Activated T-cell treated with anti-CD3 and anti-CD28 coated beads, Interleukin-2, amount 50 U/mL, for 1 hour (primary cell): ENCODE results near the gene MIOX.
A peak's percentile ranks its signal among the peaks of the same experiment; 100 is the strongest.

ENCODE experiments used
- DNase-seq: peaks from one replicate; pipeline ENCODE4 v3.0.0-alpha.2; 2020

Gene MIOX

DNA sequence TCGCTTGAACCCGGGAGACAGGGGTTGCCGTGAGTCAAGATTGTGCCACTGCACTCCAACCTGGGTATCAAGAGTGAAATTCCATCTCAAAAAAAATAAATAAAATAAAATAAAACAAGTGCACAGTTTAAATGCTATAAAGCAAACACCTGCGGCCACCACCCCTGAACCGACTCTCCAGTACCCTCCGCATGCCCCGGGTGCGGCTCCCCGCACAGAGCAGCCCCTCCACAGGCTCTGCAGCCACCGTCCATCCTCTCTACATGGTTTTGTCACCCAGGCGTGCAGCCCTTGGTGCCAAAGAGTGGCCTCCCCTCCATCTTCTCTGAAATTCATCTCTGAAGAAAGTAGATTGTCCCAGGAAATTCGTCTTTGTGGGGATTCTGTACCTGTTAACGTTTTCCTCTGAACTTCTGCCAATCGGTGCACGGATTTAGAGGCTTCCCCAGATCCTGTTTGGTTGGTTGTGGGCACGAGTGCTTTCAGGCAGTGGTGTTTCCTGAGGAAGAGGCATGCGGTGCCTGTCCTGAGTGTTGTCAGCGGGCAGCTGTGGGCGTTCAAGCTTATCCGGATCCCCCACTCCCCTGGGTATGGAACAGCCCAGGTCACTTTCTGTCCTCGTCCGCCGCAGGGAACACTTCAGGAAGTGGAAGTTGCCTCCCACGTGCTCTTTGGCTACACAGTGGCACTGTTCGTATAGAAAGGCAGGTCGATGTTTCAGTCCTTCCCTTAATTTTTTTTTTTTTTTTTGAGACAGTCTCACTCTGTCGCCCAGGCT lies 4.1 kb downstream of the MIOX start:
- DNase-seq: no peak

DNA sequence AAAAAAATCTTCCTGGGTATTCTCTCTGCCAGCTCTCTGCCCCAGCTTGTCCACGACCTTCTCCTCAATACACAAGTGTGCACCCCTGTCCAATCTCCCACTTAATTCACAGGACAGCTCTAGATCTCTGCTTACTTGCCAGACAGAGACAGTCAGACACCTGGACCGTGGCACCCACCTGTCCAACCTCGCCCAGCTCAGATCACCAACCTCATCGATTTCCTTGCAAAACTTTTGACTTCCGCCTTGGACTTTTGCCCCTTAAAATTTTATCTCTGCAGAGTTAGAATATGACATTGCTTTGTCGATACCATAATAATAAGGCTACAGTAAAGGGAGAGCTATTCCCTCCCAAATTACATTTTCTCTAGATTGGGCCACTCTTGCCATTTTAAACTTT lies 10.4 kb downstream of the MIOX start:
- DNase-seq: no peak

- DNase-seq: peak; percentile 66
These were observed 11.7 kb downstream of the MIOX start for GRCh38 chr22:50498322-50498890.

DNA sequence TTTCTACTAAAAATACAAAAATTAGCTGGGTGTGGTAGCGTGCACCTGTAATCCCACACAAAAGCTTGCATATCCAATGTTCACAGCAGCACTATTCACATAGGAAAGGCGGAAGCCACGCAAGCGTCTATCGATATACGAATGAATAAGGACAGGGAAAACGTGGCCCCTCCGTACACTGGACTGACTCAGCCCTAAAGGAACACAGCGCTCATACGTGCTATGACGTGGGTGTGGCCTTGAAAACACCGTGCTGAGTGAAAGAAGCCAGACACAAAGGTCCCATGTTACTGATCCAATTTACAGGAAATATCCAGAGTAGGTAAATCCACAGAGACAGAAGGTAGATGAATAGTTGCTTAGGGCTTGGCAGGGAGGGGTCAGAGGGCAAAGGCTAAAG lies 13.8 kb downstream of the MIOX start:
- no peak for DNase-seq

DNA sequence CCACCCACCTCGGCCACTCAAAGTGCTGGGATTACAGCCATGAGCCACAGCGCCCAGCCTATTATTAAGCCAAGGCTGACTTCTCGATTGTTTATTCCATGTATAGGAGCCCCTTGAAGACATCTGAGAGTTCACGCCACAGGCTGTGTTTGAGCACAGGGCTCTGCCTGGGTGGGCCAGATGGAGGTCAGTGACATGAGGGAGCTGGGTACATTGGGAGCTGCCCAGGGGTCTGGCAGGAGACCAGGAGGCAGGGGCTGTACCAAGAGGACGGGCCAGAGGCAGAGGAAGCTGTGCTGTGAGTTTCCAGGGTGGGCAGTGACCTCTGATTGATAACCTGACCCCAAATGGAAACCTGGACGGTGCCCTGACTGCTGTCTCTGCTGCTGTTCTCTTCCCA lies 15.4 kb downstream of the MIOX start:
- DNase-seq: no peak

- DNase-seq: no peak
These were observed 16.2 kb downstream of the MIOX start for GRCh38 chr22:50502628-50503474.

DNA sequence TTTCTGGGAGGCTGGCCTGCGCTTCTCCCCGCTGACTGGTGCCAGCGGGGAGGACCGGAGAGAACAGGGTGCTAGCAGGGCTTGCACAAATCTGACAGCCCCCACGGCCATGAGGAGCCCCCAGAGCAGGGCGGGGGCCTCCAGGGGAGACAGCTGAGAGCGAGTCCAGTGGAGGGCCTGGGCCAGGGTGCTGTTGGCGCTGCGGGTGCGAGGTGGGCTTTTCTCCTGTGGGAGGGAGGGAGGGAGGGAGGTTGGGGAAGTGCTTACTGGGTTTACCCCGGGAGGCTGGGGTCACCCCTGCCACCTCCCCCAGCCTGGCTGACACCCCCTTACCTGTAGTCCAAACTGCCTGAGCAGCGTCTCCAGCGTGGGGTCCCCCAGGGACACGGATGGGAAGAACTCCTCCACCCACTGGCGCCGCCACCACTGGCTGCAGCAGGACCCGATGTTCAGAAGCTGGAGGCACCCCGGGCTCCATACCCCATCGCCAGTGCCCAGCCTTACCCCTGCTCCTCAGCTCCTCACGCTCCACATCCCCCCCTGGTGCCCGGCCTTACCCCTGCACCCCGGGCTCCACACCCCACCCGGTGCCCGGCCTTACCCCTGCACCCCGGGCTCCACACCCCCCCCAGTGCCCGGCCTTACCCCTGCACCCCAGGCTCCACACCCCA lies 17.0 kb downstream of the MIOX start:
- no peak for DNase-seq

- no peak for DNase-seq
These were observed 17.9 kb downstream of the MIOX start for GRCh38 chr22:50504369-50505211.

DNA sequence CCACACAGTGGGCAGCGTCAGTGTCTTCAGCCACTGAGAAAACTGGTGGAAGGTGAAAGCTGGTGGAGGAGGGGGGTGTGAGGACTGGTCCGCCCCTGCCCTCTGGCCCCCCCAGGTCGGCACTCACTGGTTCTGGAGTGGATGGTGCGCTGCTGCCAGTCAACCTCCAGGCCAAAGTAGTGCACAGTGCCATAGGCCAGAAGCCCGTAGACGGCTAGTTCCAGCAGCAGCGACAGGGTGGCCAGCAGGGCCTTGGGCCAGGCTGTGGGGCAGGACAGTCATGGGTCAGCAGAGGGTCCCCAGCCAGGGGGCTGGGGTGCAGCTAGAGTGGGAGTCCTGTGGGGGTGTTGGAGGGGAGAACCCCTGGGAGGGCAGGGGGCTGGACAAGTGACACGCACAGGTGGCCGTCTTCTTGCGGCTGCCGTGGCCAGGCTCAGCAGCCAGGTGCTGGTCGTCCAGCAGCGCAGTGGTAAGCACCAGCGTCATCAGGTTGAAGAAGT lies 18.7 kb downstream of the MIOX start:
- no peak for DNase-seq

DNA sequence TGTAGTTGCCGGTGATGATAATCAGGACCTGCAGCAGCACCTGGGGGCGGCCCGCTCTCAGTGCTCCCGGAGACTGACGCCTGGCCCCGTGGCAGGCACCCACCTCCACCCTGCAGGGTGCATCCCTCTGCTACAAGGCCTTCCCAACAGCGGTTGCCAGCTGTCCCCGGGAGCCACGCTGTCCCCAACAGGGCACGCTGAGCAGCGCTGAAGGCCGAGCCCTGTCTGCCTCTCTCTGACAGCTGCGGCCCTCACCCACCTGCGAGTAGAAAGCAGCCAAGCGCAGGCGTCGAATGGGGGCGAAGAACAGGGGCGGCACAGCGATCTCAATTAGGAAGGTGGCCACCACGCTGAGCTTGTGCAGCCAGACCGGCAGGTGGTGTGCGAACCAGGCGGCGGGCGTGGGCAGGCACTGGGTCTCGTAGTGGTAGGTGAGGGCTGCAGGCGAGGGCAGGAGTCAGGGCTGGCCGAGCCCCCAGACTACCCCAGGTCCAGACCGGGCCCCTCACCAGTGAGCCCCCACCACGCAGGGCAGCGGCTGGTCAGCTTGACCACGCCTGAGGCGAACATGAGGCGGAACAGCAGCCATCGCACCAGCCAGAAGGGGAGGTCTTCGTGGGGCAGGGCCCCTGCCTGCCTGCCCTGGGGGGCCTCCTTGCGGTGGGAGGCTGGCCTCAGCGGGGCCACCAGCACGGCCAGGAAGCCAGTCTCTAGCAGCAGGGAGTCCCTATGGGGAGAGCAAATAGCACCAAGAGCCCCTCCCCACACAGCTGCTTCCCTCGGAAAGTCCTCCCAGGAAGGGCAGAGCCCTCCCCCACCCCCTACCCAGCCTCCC lies 19.3 kb downstream of the MIOX start:
- no peak for DNase-seq

DNA sequence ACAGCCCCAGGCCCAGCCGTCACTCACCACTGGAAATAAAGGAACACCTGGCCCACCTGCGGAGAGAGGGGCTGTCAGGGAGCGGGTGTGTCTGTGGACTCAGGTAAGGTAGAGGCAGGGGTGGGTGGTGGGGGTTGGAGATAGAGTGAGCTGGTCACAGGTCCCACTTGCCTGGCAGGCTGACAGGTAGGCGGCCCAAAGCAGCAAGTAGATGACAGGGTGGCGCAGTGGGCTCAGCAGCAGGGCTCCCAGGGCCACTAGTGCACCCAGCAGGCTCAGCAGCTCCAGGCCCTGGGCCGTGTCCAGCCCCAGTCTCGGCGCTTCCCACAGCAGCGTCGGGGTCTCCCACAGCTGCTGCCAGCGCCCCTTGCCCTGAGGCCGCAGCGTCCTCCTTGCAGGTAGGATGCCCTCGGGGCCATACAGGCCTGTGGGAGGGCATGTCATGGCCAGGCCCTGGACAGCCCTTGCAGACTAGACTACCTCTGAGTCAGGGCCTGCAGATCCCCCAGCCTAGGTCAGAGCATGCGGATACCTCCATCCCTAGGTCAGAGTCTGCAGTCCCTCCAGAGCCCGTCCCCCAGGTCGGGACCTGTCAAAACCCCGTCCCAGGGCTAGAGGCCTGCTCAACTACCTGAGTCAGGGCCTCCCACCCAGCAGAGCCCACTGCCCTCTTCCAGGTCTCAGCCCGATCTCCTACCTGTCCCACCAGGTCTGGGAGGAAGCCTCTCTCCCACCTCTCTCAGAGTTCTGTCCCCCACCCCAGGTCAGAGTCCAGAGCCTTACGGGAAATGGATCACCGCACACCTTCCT lies 20.2 kb downstream of the MIOX start:
- no peak for DNase-seq

- DNase-seq: peak; percentile 97
These were observed 20.8 kb downstream of the MIOX start, which contains the start of gene LMF2 for GRCh38 chr22:50507421-50507990. TSS of gene LMF2 (minus strand) at chr22:50507702. CDS start at chr22:50507675, 27 bp downstream.

DNA sequence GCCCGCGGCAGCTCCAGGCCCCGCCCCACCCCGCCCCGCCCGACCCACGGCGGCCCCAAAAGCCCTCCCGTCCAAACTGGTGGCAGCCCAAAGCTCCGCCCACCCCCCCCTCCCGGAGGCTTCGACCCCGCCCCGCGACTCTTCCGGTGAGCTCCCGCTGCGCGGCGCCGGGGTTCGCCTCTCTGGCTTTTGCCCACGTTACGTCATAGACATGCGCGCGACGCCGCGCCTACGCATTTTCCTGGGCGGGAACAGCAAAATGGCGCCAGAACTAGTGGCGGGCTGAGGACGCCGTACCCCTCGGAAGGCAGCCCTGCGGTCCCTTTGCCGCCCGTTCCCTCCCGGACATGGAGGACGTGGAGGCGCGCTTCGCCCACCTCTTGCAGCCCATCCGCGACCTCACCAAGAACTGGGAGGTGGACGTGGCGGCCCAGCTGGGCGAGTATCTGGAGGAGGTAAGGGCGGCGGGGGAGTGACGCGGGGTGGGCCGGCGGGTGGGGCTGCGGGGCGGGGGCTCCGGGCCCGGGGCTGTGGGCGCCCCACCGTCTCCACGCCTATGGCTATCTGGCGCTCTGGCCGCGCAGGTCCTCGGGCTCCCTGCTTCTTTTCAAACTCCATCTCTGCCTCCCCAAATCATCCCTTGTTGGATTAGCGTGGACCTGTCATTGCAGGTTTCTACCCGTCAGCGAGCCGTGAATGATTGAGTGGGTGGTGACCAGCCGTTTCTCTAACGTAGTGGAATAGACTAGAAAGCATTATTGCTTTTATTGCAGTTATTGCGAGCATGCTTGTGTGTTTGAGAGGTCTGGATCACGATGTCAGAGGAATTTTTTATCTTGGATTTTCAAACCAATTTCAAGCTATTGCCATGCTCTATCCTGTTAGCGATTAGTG lies 21.6 kb downstream of the MIOX start, which contains the start of gene NCAPH2:
NCAPH2 (plus strand) TSS at position 234 of the 894 bp plus-strand sequence; CDS start at position 348, 114 bp downstream.
- DNase-seq: peak; percentile 99

GRCh38 chr22:50508897-50509296 lies 22.2 kb downstream of the MIOX start:
- DNase-seq: no peak

GRCh38 chr22:50513175-50513574 lies 26.5 kb downstream of the MIOX start:
- DNase-seq: no peak

DNA sequence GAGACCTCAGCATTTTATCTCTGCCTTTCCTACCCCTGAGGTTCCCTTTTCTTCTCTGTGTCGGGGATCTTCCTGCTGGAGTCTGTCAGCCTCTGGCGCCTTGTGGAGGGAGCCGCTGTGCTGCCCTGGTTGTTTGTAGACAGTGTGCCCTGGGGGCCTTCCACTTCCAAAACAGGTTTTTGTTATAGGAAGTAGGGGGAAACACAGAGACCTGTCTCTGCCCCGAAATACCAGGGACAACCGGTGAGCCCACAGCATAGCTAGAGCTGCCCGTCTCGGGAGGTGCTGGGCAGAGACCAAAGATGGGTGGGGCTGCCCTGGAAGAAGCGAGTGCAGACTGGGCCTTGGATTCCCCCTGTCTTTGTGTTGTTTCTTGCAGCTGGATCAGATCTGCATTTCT lies 29.4 kb downstream of the MIOX start:
- DNase-seq: no peak

DNA sequence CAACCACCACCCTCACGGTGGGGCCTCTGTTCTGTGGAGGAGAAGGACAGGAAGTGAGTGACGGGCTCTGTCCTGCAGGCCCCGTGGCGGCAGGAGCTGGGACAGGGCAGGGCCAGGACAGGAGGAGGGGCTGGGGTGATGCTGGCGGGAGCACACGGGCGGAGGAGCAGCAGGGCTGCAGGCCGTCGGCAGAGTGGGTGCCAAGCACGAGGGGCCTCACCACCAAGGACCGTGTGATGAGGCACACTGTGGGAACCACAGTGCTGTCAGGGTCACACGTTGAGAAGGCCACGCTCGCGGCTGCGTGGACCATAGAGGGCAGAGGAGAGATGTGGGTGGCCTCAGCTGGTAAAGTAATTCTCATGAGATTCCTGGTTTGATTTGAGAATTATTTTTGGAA lies 30.2 kb downstream of the MIOX start:
- DNase-seq: no peak

- no peak for DNase-seq
These were observed 31.0 kb downstream of the MIOX start for GRCh38 chr22:50517495-50518260.
